Adipose tissue (tissue), 3 donors: ENCODE data around the gene CENPH. TPM values are rescaled to one million over a fixed set of nuclear protein-coding genes. Genes with fewer than 3 reads are reported as not detected.
"Not testable (repeated sequence)": the region's sequence is repeated elsewhere in the genome, so short reads cannot be mapped to it uniquely, and the experiment has no call there.

Experiments used
- H3K27ac ChIP-seq: one replicate; pipeline ENCODE4 v1.5.1; 2013; ENCODE audit warnings: low read depth, low read length
- WGBS, 3 donors: extraction: QIAGEN DNeasy Blood & Tissue Kit; methylation state at CpG; one replicate each; pipeline ENCODE4 v1.1.7; 2013; 5-methylcytosine and 5-hydroxymethylcytosine counted together
- polyA plus RNA-seq, 3 donors: library from polyadenylated mRNA; stranded (reverse); fragments of 200-250 nt; gene quantifications; one replicate each; pipeline ENCODE4 v1.2.3, GENCODE V29; 2013
- donor health status: healthy with polysubstance abuse.
- donor health status: Bipolar disorder and iron deficiency.
- donor health status: healthy.

Gene CENPH
- polyA plus RNA-seq, 3 donors, result 0.95 to 5.2 (median 2.5) TPM

DNA sequence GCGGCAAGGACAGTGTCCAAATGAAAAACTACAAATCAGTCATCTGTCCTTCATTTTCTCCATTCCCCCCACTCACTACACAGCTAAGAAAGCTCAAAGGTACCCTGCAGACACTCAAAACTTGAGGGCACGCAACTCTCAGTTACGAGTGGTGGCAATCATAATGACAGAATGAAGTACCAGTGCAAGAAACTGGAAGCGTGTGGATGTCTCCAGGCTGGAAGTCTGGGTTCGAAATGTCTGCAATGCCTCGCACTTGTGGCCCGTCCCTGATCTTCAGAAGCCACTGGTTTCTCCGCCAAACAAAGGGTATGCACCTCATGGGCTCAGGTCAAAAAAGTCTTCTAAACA, 597 bp upstream of the CENPH start:
- no peak overlapping the region for H3K27ac ChIP-seq
- whole genome bisulfite sequencing, 3 donors, result 9 to 26% (median 16%) methylated on average over 8 of the region's 8 CpGs

DNA sequence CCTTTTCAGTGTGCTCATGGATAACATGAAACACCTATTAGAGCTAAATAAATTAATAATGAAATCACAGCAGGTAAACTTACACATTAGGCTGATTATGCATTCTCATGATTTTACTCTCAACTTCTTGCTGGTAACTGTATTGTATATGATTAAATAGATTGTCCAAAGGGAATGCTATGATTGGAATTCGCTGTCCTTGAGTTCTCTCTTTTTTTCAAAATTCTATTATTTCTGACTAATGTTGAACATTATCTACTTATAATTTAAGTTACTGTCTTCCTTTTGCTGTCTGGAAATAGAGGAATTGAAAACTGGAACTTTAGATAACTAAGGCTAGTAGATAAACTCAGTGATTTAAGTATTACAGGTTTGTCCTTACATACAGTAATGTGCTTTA, 13.1 kb downstream of the CENPH start:
- 92 to 95% (median 95%) methylated on average over 1 of the region's 1 CpG for WGBS, 3 donors
- no peak overlapping the region for H3K27ac ChIP-seq

DNA sequence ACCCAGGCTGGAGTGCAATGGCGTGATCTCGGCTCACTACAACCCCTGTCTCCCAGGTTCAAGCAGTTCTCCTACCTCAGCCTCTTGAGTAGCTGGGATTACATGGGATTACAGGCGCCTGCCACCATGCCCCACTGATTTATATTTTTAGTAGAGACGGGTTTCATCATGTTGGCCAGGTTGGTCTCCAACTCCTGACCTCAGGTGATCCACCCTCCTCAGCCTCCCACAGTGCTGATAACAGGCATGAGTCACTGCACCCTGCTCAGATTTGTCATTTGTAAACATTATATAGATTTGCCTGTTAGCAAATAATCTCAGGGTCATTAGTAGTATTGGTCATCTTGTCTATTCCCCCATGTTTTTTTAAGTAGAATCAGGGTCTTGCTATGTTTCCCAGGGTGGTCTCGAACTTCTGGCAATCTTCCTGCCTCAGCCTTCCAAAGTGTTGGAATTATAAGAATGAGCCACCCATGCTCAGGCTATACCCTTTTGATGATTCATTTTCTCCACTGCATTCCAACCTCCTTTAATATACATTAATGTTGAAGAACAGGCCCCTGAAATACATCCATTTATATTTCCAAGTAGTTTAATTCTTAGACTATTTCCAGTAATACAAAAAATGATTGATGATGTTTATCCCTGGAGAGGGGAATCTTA, 17.3 kb downstream of the CENPH start:
- H3K27ac ChIP-seq, result no peak overlapping the region
- WGBS, 3 donors, result 86 to 96% (median 93%) methylated on average over 5 of the region's 5 CpGs

DNA sequence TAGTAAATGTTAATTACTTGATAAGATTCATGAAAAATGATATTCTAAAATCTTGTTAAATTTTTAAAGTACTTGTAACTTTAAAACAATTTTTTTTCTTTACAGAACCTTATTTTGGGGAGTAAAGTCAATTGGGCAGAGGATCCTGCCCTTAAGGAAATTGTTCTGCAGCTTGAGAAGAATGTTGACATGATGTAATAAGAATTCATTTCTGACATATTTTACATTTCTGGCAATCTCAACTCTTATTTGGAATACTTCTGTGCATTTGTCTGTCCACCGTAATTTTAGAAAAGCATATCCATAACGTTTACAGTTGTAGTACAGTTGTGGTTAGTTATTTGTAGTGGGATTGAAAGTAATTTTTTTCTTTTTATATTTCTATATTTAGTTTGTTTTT, 20.2 kb downstream of the CENPH start:
- H3K27ac ChIP-seq, result no peak overlapping the region
- 80 to 84% (median 81%) methylated on average over 2 of the region's 2 CpGs for WGBS, 3 donors

- no peak overlapping the region for H3K27ac ChIP-seq
- 89 to 92% (median 90%) methylated on average over 2 of the region's 2 CpGs for WGBS, 3 donors
Measured at GRCh38 chr5:69211200-69211599, 21.8 kb downstream of the CENPH start.

- H3K27ac ChIP-seq, result no peak overlapping the region
- whole genome bisulfite sequencing, 3 donors, result 89 to 96% (median 91%) methylated on average over 2 of the region's 2 CpGs
Measured at GRCh38 chr5:69212022-69212421, 22.6 kb downstream of the CENPH start.

DNA sequence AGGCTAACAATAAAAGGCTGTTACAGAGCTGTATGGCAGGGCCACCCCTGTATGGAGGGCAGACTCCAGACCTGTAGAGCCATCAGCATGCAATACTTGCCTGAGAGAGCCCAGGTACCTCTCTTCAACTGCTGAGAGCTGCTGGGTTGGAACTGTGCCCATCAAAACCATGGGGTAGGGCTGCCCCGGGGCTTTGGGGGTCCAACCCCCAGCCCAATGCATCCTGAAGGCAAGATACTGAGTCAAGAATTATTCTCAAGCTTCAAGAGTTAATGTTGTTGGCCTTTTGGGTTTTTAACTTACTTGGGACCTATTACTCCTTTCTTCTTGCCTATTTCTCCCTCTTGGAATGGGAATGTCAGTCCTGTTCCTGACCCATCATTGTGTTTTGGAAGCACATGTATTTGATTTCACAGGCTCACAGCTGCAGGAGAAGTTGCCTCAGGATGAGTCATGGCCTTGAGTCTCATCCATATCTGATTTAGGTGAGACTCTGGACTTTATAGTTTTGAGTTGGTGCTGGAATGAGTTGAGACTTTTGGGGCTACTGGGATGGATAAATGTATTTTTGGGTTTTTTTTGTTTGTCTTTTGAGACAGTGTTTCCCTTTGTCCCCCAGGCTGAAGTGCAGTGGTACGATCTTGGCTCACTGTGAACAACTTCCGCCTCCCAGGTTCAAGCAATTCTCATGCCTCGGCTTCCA, 24.3 kb downstream of the CENPH start:
- no peak overlapping the region for H3K27ac ChIP-seq
- WGBS, 3 donors, result 94 to 98% (median 94%) methylated on average over 4 of the region's 4 CpGs

GRCh38 chr5:69217151-69217511, 27.7 kb downstream of the CENPH start:
- H3K27ac ChIP-seq, result no peak overlapping the region
- 36 to 56% (median 47%) methylated on average over 6 of the region's 6 CpGs for WGBS, 3 donors

GRCh38 chr5:69217548-69218526, 28.5 kb downstream of the CENPH start:
- 0% methylated on average over 72 to 73 of the region's 73 CpGs for WGBS, 3 donors
- no peak overlapping the region for H3K27ac ChIP-seq

DNA sequence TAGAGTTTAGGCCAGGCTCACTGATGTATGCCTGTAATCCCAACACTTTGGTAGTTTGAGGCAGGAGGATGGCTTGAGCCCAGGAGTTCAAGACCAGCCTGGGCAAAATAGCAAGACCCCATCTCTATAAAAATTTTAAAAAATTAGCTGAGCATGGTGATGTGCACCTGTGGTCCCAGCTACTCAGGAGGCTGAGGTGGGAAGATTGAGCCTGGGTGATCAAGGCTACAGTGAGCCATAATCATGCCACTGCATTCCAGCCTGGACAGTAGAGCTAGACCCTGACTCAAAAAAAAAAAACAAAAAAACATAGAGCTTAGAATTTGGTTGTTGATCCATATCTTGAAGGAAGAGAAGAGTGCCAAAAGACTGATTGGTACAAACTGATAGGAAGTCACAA, 30.6 kb downstream of the CENPH start:
- H3K27ac ChIP-seq, result no peak overlapping the region

DNA sequence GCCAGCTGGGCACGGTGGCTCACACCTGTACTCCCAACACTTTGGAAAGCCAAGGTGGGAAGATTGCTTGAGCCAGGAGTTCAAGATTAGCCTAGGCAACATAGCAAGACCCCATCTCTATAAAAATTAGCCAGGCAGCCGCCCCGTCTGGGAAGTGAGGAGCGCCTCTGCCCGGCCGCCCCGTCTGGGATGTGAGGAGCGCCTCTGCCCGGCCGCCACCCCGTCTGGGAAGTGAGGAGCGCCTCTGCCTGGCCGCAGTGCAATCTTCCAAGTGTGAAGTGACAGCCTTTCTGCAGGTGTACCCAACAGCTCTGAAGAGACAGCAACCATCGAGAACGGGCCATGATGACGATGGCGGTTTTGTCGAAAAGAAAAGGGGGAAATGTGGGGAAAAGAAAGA, 31.0 kb downstream of the CENPH start:
- WGBS, 3 donors, result 93 to 97% (median 96%) methylated on average over 16 to 18 of the region's 18 CpGs

GRCh38 chr5:69220833-69221232, 31.4 kb downstream of the CENPH start:
- WGBS, 3 donors, result 75 to 96% (median 87%) methylated on average over 5 to 8 of the region's 9 CpGs
- not testable (repeated sequence) for H3K27ac ChIP-seq

More for the DNA sequence above, 31.0 kb downstream of the CENPH start:
- not testable (repeated sequence) for H3K27ac ChIP-seq

DNA sequence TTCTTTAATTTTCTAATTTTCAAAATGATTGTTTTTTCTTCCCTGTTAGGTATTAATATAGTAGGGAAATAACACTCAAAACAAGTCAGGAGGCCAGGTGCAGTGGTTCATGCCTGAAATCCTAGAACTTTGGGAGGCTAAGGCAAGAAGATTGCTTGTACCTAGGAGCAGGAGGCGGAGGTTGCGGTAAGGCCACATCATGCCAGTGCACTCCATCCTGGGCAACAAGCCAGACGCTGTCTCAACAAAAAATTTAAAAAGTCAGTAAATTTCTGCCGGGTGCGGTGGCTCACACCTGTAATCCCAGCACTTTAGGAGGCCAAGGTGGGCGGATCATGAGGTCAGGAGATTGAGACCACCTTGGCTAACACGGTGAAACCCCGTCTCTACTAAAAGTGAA, 35.1 kb downstream of the CENPH start:
- no peak overlapping the region for H3K27ac ChIP-seq
- 93 to 96% (median 95%) methylated on average over 8 of the region's 8 CpGs for WGBS, 3 donors

GRCh38 chr5:69225860-69226259, 36.5 kb downstream of the CENPH start:
- 65 to 95% (median 92%) methylated on average over 4 of the region's 4 CpGs for WGBS, 3 donors
- no peak overlapping the region for H3K27ac ChIP-seq

DNA sequence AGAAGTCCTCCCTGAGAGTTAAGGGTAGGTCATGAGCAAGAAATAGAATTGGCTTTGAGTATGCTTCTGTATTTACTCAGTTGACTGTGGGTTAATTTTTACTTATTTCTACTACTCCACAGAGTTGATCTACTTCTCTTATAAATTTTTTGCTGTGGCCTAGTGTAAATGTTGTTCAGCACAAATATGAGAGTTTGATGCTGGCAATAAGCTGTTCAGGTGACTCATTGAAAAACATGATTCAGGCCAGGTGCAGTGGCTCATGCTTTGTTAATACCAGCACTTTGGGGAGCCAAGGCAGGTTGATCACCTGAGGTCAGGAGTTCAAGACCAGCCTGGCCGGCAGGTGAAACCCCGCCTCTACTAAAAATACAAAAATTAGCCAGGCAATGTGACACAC, 40.8 kb downstream of the CENPH start:
- H3K27ac ChIP-seq, result no peak overlapping the region
- WGBS, 3 donors, result 75 to 97% (median 88%) methylated on average over 2 of the region's 2 CpGs

GRCh38 chr5:69231281-69231680, 41.9 kb downstream of the CENPH start:
- WGBS, 3 donors, result 93 to 95% (median 94%) methylated on average over 6 of the region's 6 CpGs
- H3K27ac ChIP-seq, result no peak overlapping the region

DNA sequence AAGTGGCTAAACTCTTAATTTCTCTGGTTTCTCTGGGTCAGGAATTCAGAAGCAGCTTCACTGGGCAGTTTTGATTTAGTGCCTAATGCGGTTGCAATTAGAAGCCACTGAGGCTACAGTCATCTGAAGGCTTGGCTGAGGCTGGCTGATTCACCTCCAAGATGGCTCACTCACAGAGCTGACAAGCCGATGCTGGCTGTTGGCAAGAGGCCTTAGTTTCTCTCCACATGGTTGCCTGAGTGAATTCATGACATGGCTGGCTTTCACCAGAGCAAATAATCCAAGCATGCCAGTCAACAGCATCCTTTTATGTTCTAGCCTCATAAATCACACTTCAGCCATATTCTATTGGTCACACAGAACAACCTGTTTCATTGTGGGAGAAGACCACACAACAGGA, 42.5 kb downstream of the CENPH start:
- 85 to 91% (median 87%) methylated on average over 2 of the region's 2 CpGs for WGBS, 3 donors
- H3K27ac ChIP-seq, result no peak overlapping the region

GRCh38 chr5:69234457-69235268, 45.3 kb downstream of the CENPH start, which contains the start of gene CDK7:
Gene CDK7, plus strand, starts transcription at chr5:69234886. Its CDS starts 90 bp downstream, at chr5:69234976.
- 0% methylated on average over 49 of the region's 49 CpGs for WGBS, 3 donors
- H3K27ac ChIP-seq, result no peak within 1 kb of the TSS
